GM12878 (cell line): ENCODE data around the gene WDR13. TPM values are rescaled to one million over a fixed set of nuclear protein-coding genes. Genes with fewer than 3 reads are reported as not detected.

Source experiments
- ATAC-seq: fragments of 200-7000 bp; cut with Tn5 transposase; 3 replicates; pipeline ENCODE4 v1.9.1; 2020; ENCODE audit warnings: mild to moderate bottlenecking, moderate library complexity
- BruUV-seq: library from RNA; stranded (reverse); fragments of 400-500 nt; replicated peaks from 2 replicates; lab custom pipeline; 2021; lab: Mats Ljungman, UMichigan
- CTCF ChIA-PET: fragments of 300-600 bp; sonication (Branson Sonifier 250); formaldehyde crosslinking; extraction: SDS; loops from one replicate; lab custom pipeline; 2021; ENCODE audit warnings: inconsistent platforms; lab: Yijun Ruan, JAX
- POLR2A ChIA-PET: fragments of 350-600 bp; formaldehyde crosslinking; extraction: SDS; loops from one replicate; lab custom pipeline; 2021; ENCODE audit warnings: inconsistent platforms; lab: Charles Lee
- RAD21 ChIA-PET: fragments of 300-600 bp; sonication (Branson Sonifier 250); formaldehyde crosslinking; loops from one replicate; lab custom pipeline; 2023; ENCODE audit warnings: antibody characterized with exemption; ENCODE audit not compliant: unreplicated experiment; lab: Charles Lee
- SMC1A ChIA-PET: fragments of 300-600 bp; sonication (Branson Sonifier 250); formaldehyde crosslinking; loops from one replicate; lab custom pipeline; 2023; ENCODE audit not compliant: unreplicated experiment, uncharacterized antibody; lab: Charles Lee
- DNase-seq: peaks from one replicate; pipeline ENCODE4 v3.0.0-alpha.2; 2011; ENCODE audit warnings: low read depth, low spot score
- FAIRE-seq: peaks from 3 replicates; lab custom pipeline; 2011; peaks lifted over from hg19 to GRCh38; lab: Jason Lieb, UNC
- H2AFZ ChIP-seq: 2 replicates; pipeline ENCODE4 v1.6.0; 2011; ENCODE audit warnings: low read depth, low read length, control low read depth; ENCODE audit not compliant: control insufficient read depth
- H3K27ac ChIP-seq: 2 replicates; pipeline ENCODE4 v1.5.1; 2011; ENCODE audit warnings: control low read depth; ENCODE audit not compliant: control insufficient read depth, insufficient read depth
- H3K27me3 ChIP-seq, 2 experiments: replicated peaks in 1 of 2; 2 replicates each; pipeline versions ENCODE4 v1.6.0 to v1.6.1; 2011; ENCODE audit warnings: low read length in 1 of 2; ENCODE audit not compliant: control insufficient read depth in 2 of 2, insufficient read depth in 2 of 2
- H3K36me3 ChIP-seq, 2 experiments: 2 replicates each; pipeline ENCODE4 v1.5.1; 2011; ENCODE audit warnings: low read length in 1 of 2; ENCODE audit not compliant: control insufficient read depth in 2 of 2, insufficient read depth in 2 of 2
- H3K4me1 ChIP-seq: 2 replicates; pipeline ENCODE4 v1.6.1; 2011; ENCODE audit warnings: mild to moderate bottlenecking, low read length, moderate library complexity, mixed read lengths; ENCODE audit not compliant: control insufficient read depth, insufficient read depth
- H3K4me2 ChIP-seq: 2 replicates; pipeline ENCODE4 v1.6.0; 2011; ENCODE audit warnings: control low read depth; ENCODE audit not compliant: control insufficient read depth, insufficient read depth
- H3K4me3 ChIP-seq: fragments of 200-600 bp; sonication (generic); 2 replicates; pipeline ENCODE4 v1.5.1; 2016
- H3K79me2 ChIP-seq: 2 replicates; pipeline ENCODE4 v1.6.0; 2011; ENCODE audit warnings: low read length; ENCODE audit not compliant: control insufficient read depth, insufficient read depth
- H3K9ac ChIP-seq: 2 replicates; pipeline ENCODE4 v1.8.0; 2011; ENCODE audit warnings: low read length, control low read depth, mixed read lengths; ENCODE audit not compliant: control insufficient read depth, insufficient read depth
- H3K9me3 ChIP-seq: replicated peaks from 3 replicates; pipeline ENCODE4 v1.5.1; 2011; ENCODE audit warnings: mild to moderate bottlenecking, low read length; ENCODE audit not compliant: control insufficient read depth, insufficient read depth
- H4K20me1 ChIP-seq: 2 replicates; pipeline ENCODE4 v1.6.0; 2011; ENCODE audit not compliant: control insufficient read depth, insufficient read depth
- ATF2 ChIP-seq: IDR thresholded peaks from 2 replicates; pipeline ENCODE4 v1.6.1; 2012; ENCODE audit warnings: low read length, inconsistent platforms
- GATAD2B ChIP-seq: fragments of 450-650 bp; conservative IDR thresholded peaks from 2 replicates; pipeline ENCODE4 v1.6.1; 2017; ENCODE audit warnings: low read depth, mild to moderate bottlenecking, moderate library complexity
- NR2F1 ChIP-seq: fragments of 450-650 bp; conservative IDR thresholded peaks from 2 replicates; pipeline ENCODE4 v1.6.1; 2017; ENCODE audit warnings: mild to moderate bottlenecking
- POLR2AphosphoS2 ChIP-seq: IDR thresholded peaks from 2 replicates; pipeline ENCODE4 v1.6.1; 2011; ENCODE audit warnings: low read depth, mild to moderate bottlenecking, low read length, improper control_type of control experiment, moderate library complexity
- RCOR1 ChIP-seq: conservative IDR thresholded peaks from 2 replicates; pipeline ENCODE4 v1.6.1; 2012; ENCODE audit warnings: low read depth, low read length, improper control_type of control experiment
- ZBTB4 ChIP-seq: fragments of 450-650 bp; formaldehyde crosslinking; IDR thresholded peaks from 2 replicates; pipeline ENCODE4 v1.4.0; 2022; ENCODE audit warnings: mild to moderate bottlenecking, moderate library complexity
- ZNF207 ChIP-seq: fragments of 450-650 bp; IDR thresholded peaks from 2 replicates; pipeline ENCODE4 v1.6.1; 2014; ENCODE audit warnings: antibody characterized with exemption, mild to moderate bottlenecking, borderline replicate concordance
- WGBS: methylation state at CpG from one replicate; pipeline ENCODE4 v1.1.6; 2016; ENCODE audit warnings: low lambda C conversion rate; ENCODE audit not compliant: insufficient replicate concordance, insufficient coverage; ENCODE audit errors: missing lambda C conversion rate; 5-methylcytosine and 5-hydroxymethylcytosine counted together
- in situ Hi-C: fragments of 300-500 bp; cut with MboI; formaldehyde crosslinking; loops from 9 replicates; pipeline ENCODE4 v1.14.3; 2018; ENCODE audit warnings: mixed read lengths
- intact Hi-C: fragments of 100-400 bp; cut with micrococcal nuclease; formaldehyde crosslinking; loops from one replicate; pipeline ENCODE4 v1.14.2; 2022; ENCODE audit not compliant: unreplicated experiment
- polyA plus RNA-seq, 11 experiments: library from polyadenylated mRNA; depleted of rRNA in 4 of 11; unstranded in 6 of 11; stranded (reverse) in 5 of 11; fragments of >200 nt; fragmentation: Nextera tagmentation in 4 of 11; fragmentation: Illumina TruSeq in 1 of 11; extraction: Ambion mirVana in 4 of 11; extraction: Trizol in 1 of 11; gene quantifications; 1 replicate in 1 of 11; 2 replicates in 10 of 11; pipeline versions ENCODE4 v1.2.1 to v1.2.3, GENCODE V29; 2011 to 2016; ENCODE audit warnings: inconsistent platforms in 2 of 11, missing spikeins in 2 of 11, low read depth in 1 of 11
- total RNA-seq, 4 experiments: library from RNA; depleted of rRNA in 3 of 4; stranded (reverse); fragments of >200 nt in 3 of 4; fragmentation: Illumina TruSeq in 1 of 4; extraction: Trizol in 1 of 4; gene quantifications; 2 replicates each; pipeline versions ENCODE4 v1.2.1 to v1.2.3, GENCODE V29; 2013 to 2021

WDR13 gene
- total and polyA plus RNA-seq, 10 of the 15 experiments (the other 5 are each of a cell fraction or from before 2014, with no cell fraction given), result 6.9 to 62.7 (median 28.9) TPM

GRCh38 chrX:48579259-48579658 is 18.0 kb upstream of the WDR13 start (continued):
- TF ChIP-seq ATF2, result peak; percentile 11; the same call in 1 of the 2 replicates
- no peak for TF ChIP-seq ZBTB4 (CRISPR knock-in tag)
- TF ChIP-seq POLR2AphosphoS2, result no peak
- no peak for TF ChIP-seq ZNF207
- TF ChIP-seq, all 136 proteins: peak for 3

GRCh38 chrX:48580662-48581061 is 16.6 kb upstream of the WDR13 start:
- CTCF ChIA-PET, result no interaction called here
- no peak for DNase-seq
- no peak for FAIRE-seq

More at GRCh38 chrX:48580662-48581061, 16.6 kb upstream of the WDR13 start:
- Histone ChIP-seq H3K27me3 (no peaks in the 10 kb centered on the region), H3K36me3 (peaks cover under 1 to 11% of the 10 kb centered on the region in 2 experiments), H3K4me2 (no peak overlapping the region), H4K20me1 (no peaks in the 10 kb centered on the region), H3K27ac (no peak overlapping the region), H3K9ac (no peak overlapping the region), H3K4me3 (no peak overlapping the region), H2AFZ (no peak overlapping the region), H3K79me2 (peaks cover 14% of the 10 kb centered on the region), H3K4me1 (peaks cover 7% of the 10 kb centered on the region; the same call in 1 of the 2 replicates), H3K9me3 (no peaks in the 10 kb centered on the region)
- in situ Hi-C loops (no loop called here), intact Hi-C loops (no loop called here)
- WGBS, result 77% methylated on average over 1 of the region's 1 CpG
- TF ChIP-seq NR2F1 (no peak), GATAD2B (no peak), RCOR1 (no peak)
- BruUV-seq, result no TSS peak
- ChIA-PET SMC1A (no interaction called here), RAD21 (no interaction called here), POLR2A (no interaction called here)
- ATAC-seq, result no peak
